ENCODE measurements around the gene ZNF385C. TPM values are rescaled to one million over a fixed set of nuclear protein-coding genes. Genes with fewer than 3 reads are reported as not detected.

ZNF385C gene
- total and polyA plus RNA-seq, 2 of the 13 experiments (the other 11 are each of a cell fraction or from before 2014, with no cell fraction given): 2.3 to 6.1 TPM

- TF ChIP-seq ZNF281 (CRISPR knock-in tag; IDR thresholded peaks at IDR 0.05; ENCODE audit: borderline replicate concordance) (no peak), HMGA1 (CRISPR knock-in tag; conservative IDR thresholded peaks at IDR 0.05) (no peak), HBP1 (CRISPR knock-in tag; IDR thresholded peaks at IDR 0.05; ENCODE audit: low read depth) (peak; percentile 27; the same call in 1 of the 2 replicates), ZNF678 (CRISPR knock-in tag; IDR thresholded peaks at IDR 0.05) (no peak), HMGXB4 (CRISPR knock-in tag; IDR thresholded peaks at IDR 0.05; ENCODE audit: borderline replicate concordance in 1 of 2, low read depth in 1 of 2) (peak; percentile 79 to 94), CCAR2 (optimal IDR thresholded peaks at IDR 0.05; ENCODE audit: low read depth, low read length) (no peak), SP4 (CRISPR knock-in tag; IDR thresholded peaks at IDR 0.05) (no peak), SCMH1 (CRISPR knock-in tag; IDR thresholded peaks at IDR 0.05; ENCODE audit: borderline replicate concordance) (no peak), ZNF432 (CRISPR knock-in tag; IDR thresholded peaks at IDR 0.05; ENCODE audit: borderline replicate concordance) (no peak), ZNF446 (CRISPR knock-in tag; IDR thresholded peaks at IDR 0.05) (no peak), GZF1 (CRISPR knock-in tag; IDR thresholded peaks at IDR 0.05) (no peak), DPF2 (CRISPR knock-in tag; IDR thresholded peaks at IDR 0.05; ENCODE audit: borderline replicate concordance, low read depth) (no peak), ZNF550 (CRISPR knock-in tag; IDR thresholded peaks at IDR 0.05; ENCODE audit: borderline replicate concordance) (no peak; the same call in 1 of the 2 replicates), ZNF564 (CRISPR knock-in tag; IDR thresholded peaks at IDR 0.05) (no peak), ZNF75D (CRISPR knock-in tag; IDR thresholded peaks at IDR 0.05; ENCODE audit: borderline replicate concordance) (no peak), RFX1 (IDR thresholded peaks at IDR 0.05) (no peak)
- TF ChIP-seq, protein P1, sequence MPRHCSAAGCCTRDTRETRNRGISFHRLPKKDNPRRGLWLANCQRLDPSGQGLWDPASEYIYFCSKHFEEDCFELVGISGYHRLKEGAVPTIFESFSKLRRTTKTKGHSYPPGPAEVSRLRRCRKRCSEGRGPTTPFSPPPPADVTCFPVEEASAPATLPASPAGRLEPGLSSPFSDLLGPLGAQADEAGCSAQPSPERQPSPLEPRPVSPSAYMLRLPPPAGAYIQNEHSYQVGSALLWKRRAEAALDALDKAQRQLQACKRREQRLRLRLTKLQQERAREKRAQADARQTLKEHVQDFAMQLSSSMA (CRISPR knock-in tag; IDR thresholded peaks at IDR 0.05): no peak
- TF ChIP-seq, protein P2, sequence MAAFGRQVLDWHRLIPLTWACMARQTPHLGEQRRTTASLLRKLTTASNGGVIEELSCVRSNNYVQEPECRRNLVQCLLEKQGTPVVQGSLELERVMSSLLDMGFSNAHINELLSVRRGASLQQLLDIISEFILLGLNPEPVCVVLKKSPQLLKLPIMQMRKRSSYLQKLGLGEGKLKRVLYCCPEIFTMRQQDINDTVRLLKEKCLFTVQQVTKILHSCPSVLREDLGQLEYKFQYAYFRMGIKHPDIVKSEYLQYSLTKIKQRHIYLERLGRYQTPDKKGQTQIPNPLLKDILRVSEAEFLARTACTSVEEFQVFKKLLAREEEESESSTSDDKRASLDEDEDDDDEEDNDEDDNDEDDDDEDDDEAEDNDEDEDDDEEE (CRISPR knock-in tag; IDR thresholded peaks at IDR 0.05): no peak
- TF ChIP-seq, protein P3, sequence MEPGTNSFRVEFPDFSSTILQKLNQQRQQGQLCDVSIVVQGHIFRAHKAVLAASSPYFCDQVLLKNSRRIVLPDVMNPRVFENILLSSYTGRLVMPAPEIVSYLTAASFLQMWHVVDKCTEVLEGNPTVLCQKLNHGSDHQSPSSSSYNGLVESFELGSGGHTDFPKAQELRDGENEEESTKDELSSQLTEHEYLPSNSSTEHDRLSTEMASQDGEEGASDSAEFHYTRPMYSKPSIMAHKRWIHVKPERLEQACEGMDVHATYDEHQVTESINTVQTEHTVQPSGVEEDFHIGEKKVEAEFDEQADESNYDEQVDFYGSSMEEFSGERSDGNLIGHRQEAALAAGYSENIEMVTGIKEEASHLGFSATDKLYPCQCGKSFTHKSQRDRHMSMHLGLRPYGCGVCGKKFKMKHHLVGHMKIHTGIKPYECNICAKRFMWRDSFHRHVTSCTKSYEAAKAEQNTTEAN (CRISPR knock-in tag; conservative IDR thresholded peaks at IDR 0.05): no peak
These were observed 70.1 kb downstream of the ZNF385C start (continued) for GRCh38 chr17:42027961-42028790.
